HG03066 (cell line): ENCODE data around the gene BANF1.
A peak's percentile ranks its signal among the peaks of the same experiment; 100 is the strongest.

Source experiments
- ATAC-seq: cut with Tn5 transposase; IDR thresholded peaks from one replicate; pipeline ENCODE4 v1.9.1; 2021; ENCODE audit warnings: low read depth; ENCODE audit not compliant: unreplicated experiment

The BANF1 gene, protein sequence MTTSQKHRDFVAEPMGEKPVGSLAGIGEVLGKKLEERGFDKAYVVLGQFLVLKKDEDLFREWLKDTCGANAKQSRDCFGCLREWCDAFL

DNA sequence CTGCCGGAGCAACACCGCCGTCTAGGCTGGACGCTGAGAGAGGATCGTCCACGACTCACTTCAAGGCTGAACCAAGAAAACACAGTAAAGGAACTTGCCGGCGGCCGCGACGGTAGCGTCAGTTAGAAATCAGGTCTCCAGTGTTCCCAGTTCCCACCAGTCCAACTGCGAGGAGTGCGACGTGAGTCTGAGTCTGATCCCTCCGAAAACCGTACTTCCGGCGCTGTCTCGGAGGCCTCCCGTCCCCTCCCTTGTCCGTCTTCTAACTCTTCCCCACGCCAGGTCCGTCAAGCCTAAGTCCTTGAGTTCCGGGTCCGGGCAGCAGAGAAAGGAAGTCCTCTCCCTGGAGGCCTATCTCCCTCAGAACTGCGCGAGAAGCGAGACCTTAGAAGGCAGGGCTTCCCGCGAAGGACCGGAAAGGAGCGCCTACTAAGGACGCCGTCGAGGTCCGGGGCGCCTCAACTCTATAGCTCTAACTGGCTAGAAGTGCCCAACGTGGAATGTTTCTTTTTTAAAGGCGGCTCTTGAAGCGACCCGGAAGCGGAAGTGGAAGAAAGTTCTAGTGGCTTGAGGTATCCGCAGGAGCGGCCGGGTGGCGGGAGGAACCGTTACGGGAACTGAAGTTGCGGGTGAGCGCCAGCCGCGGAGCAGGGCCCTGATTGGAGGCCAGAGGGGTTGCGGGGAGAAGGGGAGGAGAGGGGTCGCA is at the start of gene BANF1, which contains the start of gene EIF1AD:
BANF1 (plus strand) TSS at position 562 of the 706 bp plus-strand sequence. CDS start 748 bp downstream, outside the sequence.
EIF1AD (minus strand) TSS at position 216 of the 706 bp plus-strand sequence. CDS start 1,768 bp downstream, outside the sequence.
- ATAC-seq, result peak; percentile 76

DNA sequence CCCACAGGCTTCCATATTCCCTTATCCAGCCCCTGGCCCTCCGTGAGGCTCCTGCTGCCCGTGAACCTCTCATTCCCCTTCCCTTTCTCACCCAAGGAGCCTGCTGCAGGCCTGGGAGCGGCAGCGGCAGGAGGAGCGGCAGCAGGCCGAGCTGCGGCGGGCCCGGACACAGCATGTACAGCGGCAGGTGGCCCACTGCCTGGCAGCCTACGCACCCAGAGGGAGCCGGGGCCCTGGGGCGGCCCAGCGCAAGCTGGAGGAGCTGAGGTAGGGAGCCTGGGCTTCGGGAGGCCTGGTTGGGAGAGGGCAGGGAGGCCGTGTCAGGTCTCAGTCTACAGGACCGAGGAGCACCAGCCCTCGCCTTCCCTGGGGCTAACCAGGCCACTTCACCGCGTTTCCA is 48.8 kb upstream of the BANF1 start:
- no peak for ATAC-seq

DNA sequence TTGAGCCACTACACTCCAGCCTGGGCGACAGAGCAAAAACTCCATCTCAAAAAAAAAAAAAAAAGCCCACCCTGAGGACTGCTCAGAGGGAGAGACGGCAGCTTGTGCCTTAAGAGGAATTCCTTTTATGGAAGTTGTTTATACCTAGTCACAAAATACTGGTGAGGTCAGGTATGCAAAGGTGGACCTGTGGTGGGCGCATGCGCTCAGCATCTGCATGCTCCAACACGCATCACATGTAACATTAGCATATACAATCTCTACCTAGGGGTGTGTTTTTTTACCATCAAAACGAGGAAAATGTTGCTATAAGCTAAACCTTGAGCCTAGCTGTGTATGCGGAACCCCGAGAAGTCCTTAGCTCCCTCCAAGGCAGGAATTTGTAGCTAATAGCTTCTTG is 47.5 kb upstream of the BANF1 start:
- no peak for ATAC-seq

DNA sequence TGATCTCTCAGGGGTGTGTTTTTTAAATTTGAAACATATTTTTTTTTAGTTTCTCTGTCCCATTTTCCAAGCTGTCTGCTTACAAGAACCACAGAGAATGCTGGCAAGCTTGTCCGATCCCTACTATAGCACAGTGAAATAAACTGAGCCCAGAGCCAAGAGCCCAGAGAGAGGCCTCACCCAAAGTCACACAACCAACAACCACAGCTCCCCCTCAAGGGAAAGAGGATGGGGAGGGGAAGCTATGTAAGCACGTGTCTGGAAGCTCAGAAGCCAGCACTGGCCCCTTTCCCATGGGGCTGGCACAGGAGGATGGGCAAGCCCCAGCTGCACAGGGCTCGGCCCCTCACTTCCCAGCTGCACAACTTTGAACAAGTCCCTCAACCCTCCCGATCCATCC is 44.0 kb upstream of the BANF1 start:
- ATAC-seq, result no peak

DNA sequence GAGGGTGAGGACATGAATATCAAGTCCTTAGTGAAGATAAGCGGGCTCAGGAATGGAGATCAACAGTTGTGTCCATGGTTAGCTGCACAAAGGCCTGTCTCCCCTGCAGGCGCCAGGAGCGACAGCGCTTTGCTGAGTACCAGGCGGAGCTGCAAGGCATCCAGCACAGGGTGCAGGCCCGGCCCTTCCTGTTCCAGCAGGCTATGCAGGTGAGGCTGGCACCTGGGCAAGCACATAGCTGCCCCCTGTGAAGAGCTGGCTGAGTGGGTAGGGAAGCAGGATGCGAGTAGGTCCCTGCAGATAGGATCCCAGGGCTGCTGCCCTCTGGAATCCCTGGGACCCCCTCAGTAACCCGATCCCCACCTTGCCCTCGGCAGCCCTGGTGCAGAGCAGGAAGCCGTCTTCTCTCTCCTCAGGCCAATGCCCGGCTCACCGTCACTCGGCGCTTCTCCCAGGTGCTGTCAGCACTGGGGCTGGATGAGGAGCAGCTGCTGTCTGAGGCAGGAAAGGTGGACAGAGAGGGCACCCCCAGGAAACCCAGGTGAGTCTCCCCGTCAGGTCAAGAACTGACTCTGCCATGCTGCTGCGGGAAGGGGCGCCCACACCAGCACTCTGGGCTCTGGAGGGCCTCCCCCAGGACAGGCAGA is 43.4 kb upstream of the BANF1 start:
- no peak for ATAC-seq

DNA sequence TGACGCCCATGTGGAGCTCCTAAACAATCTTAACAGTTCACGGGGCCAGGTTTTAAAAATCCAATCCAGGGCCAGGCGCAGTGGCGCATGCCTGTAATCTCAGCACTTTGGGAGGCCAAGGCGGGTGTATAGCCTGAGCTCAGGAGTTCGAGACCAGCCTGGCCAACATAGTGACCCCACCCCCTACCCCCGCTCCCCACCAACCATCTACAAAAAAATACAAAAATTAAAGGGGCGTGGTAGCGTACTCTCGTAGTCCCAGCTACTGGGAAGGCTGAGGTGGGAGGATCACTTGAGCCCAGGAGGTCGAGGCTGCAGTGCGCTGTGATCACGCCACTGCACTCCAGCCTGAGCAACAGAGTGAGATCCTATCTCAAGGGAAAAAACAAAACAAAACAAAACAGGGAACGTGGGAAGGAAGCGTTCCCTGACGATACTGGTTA is 41.5 kb upstream of the BANF1 start:
- no peak for ATAC-seq

DNA sequence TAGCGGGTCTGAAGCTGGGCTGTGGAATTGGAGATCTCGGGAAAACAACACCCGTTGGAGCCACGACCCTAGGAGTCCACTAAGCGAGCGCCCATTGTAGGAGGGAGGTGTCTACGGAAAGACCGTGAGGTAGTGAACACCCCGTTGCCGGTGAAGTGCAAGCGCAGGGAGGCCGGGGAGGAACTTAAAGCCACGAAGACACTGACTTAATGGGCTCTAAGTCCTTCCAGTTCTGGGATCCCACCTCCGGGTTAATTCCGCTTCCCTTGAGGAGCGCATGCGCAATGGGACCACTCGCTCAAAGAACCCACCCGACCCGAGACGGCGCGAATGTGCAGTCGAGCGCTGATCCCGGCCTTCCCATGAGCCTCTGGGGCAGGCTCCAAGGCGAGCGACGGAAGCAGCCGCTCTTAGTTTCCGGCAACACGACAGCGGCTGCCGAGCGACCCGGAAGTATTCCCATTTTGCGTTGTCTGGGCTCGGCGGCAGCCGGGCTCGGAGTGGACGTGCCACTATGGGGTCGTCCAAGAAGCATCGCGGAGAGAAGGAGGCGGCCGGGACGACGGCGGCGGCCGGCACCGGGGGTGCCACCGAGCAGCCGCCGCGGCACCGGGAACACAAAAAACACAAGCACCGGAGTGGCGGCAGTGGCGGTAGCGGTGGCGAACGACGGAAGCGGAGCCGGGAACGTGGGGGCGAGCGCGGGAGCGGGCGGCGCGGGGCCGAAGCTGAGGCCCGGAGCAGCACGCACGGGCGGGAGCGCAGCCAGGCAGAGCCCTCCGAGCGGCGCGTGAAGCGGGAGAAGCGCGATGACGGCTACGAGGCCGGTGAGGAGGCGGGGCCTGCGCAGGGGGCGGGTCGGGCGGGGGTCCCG is 40.8 kb upstream of the BANF1 start, which contains the start of gene SART1:
SART1 (plus strand) TSS at position 468 of the 874 bp plus-strand sequence; CDS start at position 515, 47 bp downstream.
- peak; percentile 67 for ATAC-seq

DNA sequence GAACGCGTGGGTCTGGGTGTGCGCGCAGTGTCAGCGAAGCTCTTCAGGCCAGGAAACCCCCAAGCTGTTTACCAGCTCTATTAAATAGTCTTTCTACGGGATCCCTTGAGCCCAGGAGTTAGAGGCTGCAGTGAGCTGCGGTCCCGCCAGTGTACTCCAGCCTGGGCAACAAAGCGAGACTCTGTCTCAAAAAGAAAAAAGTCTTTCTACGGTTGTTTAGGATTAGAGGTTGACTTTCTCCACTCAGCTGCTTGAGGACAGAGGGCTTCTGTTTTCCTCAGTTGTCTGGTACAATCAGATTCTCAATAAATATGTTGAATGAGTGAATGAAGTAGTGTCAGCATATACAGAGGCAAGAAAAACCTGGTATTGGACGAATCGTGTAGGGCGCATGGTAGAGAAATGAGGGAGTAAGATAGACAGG is 40.1 kb upstream of the BANF1 start:
- ATAC-seq, result no peak

DNA sequence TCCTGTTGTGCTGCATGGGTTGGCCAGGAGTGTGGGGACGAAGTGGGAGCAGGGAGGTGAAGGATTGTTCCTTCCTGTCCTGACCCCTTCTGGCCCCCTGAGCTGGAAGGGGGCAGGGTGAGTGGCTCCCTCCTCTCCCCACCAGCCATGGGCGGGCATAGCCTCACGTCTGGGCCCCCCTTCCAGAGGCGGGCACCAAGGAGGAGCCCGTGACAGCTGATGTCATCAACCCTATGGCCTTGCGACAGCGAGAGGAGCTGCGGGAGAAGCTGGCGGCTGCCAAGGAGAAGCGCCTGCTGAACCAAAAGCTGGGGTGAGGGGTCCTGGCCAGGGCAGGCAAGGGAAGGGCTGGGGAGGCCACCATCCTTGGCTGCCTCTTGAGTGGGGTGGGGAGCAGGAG is 37.4 kb upstream of the BANF1 start:
- ATAC-seq, result no peak

DNA sequence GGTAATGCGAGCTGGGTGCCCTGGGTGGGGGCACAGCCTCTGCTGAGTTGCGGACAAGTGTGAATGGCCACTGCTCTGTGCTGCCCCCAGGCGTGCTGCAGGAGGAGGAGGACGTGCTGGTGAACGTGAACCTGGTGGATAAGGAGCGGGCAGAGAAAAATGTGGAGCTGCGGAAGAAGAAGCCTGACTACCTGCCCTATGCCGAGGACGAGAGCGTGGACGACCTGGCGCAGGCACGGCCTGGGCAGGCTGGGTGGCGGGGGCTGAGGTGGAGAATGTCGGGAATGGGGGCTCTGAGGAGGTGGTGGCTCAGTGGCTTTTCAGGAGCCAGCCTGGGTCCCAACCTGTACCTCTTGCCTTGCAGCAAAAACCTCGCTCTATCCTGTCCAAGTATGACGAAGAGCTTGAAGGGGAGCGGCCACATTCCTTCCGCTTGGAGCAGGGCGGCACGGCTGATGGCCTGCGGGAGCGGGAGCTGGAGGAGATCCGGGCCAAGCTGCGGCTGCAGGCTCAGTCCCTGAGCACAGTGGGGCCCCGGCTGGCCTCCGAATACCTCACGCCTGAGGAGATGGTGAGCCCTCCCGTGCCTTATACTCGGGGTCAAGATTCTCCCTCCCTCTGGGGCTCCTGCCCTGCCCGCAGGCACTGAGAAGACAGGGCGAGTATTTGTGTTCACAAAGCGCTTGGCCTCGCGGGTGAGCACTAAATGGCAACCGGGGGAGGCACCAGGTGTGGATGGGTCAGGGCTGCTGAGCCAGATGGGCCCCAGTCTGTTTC is 36.1 kb upstream of the BANF1 start:
- ATAC-seq, result no peak

DNA sequence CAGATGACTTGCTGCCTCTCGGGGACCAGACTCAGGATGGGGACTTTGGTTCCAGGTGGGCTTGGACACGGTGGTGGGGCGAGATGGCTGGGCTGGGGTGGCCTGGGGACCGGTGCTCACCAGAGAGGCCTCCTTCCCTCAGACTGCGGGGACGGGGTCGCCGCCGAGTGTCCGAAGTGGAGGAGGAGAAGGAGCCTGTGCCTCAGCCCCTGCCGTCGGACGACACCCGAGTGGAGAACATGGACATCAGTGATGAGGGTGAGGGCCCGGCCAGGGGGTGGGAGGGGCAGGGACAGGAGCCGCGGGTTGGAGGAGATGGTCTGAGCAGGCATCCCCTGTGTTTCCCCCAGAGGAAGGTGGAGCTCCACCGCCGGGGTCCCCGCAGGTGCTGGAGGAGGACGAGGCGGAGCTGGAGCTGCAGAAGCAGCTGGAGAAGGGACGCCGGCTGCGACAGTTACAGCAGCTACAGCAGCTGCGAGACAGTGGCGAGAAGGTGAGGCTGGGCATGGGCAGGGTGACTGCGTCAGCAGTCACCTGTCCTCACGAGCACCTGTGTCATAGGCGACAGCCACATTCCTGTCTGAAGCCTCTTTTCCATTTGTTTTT is 34.9 kb upstream of the BANF1 start:
- ATAC-seq, result no peak

DNA sequence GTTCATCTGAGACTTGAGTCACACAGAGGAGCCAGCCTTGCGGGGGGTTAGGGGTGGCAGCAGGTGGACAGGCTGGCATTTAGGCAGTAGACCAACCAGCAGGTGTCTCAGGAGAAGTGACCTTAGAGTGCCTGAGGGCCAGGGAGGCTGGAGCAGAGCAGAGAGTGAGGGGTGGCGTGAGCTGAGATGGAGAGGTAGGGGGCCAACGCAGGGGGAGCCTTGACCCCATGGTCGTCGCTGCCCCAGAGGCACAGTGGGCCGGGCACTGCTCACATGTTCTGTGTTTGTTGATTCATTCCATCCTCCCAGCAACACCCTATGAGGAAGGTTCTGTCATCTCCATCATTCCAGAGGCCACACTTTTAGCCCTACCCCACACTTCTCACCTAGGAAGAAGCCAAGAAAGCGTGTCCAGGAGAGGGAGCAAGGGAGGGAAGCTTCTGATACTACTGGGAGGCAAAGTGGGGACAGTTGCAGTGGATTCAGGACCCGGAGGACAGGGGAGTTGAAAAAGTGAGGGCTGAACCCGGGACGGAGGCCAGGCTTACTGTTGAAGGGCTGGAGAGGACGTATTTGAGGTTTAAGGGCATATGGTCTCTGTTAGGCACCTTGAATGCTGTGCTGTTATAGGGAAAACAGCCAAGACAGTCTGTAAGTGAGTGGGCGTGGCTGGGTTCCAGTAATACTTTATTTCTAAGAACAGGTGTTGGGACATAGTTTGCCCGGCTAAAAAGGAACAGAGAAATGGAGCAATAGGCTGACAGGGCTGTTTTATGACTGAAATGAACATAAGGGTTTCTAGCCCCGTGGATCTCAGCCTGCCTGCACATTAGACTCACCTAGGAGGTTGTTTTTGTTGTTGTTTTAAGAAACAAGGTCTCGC is 33.5 kb upstream of the BANF1 start:
- no peak for ATAC-seq

DNA sequence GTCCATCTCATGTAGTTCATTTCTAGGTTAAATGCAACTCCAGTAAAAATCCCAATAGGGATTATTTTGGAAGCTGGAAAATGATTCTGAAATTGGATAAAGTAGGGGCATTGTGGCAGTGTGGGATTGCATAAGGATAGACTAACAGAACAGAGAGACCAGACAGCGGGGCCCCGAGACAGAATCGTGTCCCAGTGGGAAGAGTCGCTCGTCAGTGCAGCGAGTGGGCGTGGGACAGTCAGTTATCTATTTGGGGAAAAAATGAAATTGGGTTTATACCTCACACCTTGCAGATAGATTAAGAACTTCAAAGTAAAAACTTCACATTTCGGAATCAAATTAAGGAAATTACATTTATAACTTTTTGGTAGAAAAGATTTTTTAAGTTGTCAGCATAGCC is 30.2 kb upstream of the BANF1 start:
- ATAC-seq, result no peak

DNA sequence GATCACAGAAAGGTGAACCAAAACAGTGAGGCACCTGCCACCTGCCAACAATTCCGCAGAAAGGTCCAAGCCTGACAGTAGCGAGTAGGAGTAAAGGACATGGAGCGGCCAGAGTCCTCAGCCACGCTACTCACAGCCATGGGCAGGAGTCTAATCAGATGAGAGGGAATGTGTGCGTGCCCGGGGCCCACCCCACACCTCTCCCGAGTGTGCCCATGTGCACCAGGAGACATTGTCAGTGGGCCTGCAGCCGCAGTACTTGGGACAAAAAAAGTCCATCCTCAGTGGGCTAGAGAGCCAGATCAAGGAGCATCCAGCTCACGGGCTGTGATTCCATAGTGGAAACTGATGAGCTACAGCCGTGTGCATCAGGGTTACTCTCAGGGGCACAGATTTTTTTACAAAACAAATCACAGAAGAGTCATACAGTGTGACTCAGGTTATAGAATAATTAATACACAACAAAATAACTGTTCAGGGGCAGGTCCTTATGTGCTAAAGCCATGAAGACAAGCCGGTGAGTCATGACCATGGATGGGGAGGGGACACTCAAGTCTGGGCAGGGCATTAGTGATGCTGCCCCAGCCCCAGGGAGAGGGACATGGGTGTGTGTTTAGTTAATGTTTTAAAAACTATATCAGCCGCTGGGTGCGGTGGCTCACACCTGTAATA is 28.7 kb upstream of the BANF1 start:
- no peak for ATAC-seq

DNA sequence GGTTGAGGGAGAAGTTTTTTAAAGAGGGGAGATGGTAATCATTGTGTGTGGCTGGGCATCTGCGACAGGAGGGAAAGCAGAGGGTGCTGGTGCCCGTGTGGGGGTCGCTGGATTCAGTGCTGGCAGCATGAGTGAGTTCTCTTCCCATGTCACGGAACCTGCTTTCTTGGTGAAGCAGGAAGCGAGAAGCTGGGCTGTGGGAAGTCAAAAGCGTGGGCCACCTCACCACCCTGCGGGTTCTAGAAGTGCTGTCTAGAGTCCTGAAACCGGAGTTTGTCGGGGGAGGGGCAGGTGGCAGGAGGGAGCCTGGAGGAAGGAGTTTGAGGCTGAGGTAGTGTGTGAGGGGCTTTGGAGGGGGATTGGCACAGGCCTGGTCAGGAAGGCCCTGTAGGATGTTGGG is 26.5 kb upstream of the BANF1 start:
- no peak for ATAC-seq

DNA sequence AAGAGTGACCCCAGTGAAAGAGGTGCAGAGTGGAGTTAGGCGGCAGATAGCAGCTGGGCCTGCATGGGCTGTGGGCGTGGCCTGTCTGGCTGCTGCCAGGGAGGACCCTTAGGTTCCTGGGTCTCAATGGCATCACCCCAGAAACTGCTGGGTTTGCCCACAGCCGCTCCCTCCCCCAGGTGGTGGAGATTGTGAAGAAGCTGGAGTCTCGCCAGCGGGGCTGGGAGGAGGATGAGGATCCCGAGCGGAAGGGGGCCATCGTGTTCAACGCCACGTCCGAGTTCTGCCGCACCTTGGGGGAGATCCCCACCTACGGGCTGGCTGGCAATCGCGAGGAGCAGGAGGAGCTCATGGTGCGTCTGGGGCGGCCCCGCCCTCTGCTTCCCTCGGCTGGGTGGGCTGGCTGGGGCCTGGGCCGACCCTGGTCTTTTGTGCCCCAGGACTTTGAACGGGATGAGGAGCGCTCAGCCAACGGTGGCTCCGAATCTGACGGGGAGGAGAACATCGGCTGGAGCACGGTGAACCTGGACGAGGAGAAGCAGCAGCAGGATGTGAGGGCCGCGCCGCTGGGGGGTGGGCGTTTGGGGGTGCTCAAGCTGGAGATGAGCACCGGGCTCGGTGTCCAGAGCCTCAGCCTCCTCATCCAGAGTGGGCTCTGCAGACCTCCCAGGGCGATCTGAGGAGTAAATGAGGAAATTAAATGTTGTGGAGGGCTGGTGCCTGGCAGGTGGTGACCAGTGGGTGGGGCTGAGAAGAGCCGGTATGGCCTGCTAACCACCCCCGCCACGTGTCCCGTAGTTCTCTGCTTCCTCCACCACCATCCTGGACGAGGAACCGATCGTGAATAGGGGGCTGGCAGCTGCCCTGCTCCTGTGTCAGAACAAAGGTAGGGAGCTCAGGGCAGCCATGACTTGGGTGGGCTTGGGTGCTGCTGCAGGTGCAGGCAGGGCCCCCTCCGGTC is 25.8 kb upstream of the BANF1 start:
- ATAC-seq, result no peak
